BE2C (cell line): Measurements from ENCODE around the gene CTDNEP1.

Source experiments
- DNase-seq: peaks from one replicate; pipeline ENCODE4 v3.0.0-alpha.2; 2020
- H3K27me3 ChIP-seq: fragments of 250-450 bp; sonication (Bioruptor Pico); 2 replicates; pipeline ENCODE4 v1.5.1; 2020; ENCODE audit warnings: mild to moderate bottlenecking
- H3K36me3 ChIP-seq: fragments of 250-450 bp; sonication (Bioruptor Pico); 2 replicates; pipeline ENCODE4 v1.5.1; 2020; ENCODE audit warnings: mild to moderate bottlenecking
- H3K4me1 ChIP-seq: fragments of 250-450 bp; sonication (Bioruptor Pico); 2 replicates; pipeline ENCODE4 v1.5.1; 2020
- H3K4me3 ChIP-seq: 2 replicates; pipeline ENCODE4 v1.5.1; 2011; ENCODE audit warnings: low read depth, low read length
- H3K9me3 ChIP-seq: fragments of 250-450 bp; sonication (Bioruptor Pico); 2 replicates; pipeline ENCODE4 v1.5.1; 2020
- CTCF ChIP-seq: IDR thresholded peaks from 2 replicates; pipeline ENCODE4 v1.5.1; 2012; ENCODE audit warnings: mild to moderate bottlenecking, low read depth, low read length

Gene CTDNEP1

DNA sequence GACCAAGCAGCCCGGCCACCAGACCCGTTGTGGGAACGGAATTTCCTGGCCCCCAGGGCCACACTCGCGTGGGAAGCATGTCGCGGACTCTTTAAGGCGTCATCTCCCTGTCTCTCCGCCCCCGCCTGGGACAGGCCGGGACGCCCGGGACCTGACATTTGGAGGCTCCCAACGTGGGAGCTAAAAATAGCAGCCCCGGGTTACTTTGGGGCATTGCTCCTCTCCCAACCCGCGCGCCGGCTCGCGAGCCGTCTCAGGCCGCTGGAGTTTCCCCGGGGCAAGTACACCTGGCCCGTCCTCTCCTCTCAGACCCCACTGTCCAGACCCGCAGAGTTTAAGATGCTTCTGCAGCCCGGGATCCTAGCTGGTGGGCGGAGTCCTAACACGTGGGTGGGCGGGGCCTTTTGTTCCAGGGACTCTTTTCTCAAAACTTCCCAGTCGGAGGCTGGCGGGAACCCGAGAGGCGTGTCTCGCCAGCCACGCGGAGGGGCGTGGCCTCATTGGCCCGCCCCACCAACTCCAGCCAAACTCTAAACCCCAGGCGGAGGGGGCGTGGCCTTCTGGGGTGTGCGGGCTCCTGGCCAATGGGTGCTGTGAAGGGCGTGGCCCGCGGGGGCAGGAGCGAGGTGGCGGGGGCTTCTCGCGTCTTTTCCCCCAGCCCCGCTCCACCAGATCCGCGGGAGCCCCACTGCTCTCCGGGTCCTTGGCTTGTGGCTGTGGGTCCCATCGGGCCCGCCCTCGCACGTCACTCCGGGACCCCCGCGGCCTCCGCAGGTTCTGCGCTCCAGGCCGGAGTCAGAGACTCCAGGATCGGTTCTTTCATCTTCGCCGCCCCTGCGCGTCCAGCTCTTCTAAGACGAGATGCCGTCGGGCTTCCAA, 29.8 kb upstream of the CTDNEP1 start, which contains the start of gene SLC2A4:
SLC2A4 (plus strand) TSS at position 645 of the 879 bp plus-strand sequence; CDS start at position 862, 217 bp downstream.
- no peaks in the 10 kb centered on the region for H3K36me3 ChIP-seq
- no peak for TF ChIP-seq CTCF
- DNase-seq = peak; percentile 94
- no peaks in the 10 kb centered on the region for H3K4me1 ChIP-seq
- peak within 1 kb of the TSS; percentile 55 for H3K4me3 ChIP-seq
- H3K9me3 ChIP-seq = no peaks in the 10 kb centered on the region
- no peaks in the 10 kb centered on the region for H3K27me3 ChIP-seq

DNA sequence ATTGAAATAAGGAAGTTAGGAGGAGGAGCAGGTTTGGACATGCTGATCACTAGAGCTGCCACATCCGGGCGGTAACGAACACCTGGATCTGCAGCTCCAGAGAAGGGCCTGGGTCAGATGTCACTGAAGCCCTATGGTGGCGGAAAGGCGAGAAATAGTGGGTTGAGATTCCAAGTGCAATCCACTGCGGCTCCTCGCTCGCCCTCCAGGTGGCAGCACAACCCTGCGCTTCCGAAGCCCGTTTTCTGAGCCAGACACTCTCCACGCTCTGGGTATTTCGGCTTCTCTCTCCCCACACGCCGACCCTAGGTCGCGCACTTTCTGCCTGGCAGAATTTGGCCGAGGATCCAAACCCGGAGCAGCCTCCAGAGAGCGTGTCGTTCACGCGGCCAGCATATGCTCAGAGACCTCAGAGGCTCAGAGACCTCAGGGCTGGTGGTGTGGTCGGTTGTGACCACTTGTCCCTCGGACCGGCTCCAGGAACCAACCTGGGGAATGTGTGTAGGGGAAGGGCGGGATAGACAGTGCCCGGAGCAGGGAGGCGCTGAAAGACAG, 29.1 kb upstream of the CTDNEP1 start:
- Histone ChIP-seq H3K9me3 (no peaks in the 10 kb centered on the region), H3K4me1 (no peaks in the 10 kb centered on the region), H3K36me3 (no peaks in the 10 kb centered on the region), H3K4me3 (peak overlapping the region; percentile 45), H3K27me3 (no peaks in the 10 kb centered on the region)
- DNase-seq = peak; percentile 78
- TF ChIP-seq CTCF = peak; percentile 77

DNA sequence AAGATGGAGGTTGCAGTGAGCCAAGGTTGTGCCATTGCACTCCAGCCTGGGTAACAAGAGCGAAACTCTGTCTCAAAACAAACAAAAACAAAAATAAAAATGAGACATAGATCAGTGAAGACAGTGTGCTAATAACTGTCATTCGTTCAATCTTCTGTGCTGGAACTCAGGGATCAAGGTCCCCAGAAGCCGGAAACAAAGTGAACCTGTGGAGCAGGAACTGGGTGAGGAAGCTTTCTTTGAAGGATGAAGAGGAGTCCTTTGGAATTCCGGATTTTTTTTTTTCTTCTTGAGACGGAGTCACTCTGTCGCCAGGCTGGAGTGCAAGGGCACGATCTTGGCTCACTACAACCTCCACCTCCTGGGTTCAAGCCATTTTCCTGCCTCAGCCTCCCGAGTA, 27.9 kb upstream of the CTDNEP1 start:
- Histone ChIP-seq H3K9me3 (no peaks in the 10 kb centered on the region), H3K4me1 (no peaks in the 10 kb centered on the region), H3K4me3 (no peak overlapping the region), H3K27me3 (peaks cover 5% of the 10 kb centered on the region; the same call in 1 of the 2 replicates), H3K36me3 (no peaks in the 10 kb centered on the region)
- DNase-seq = no peak
- TF ChIP-seq CTCF = no peak

DNA sequence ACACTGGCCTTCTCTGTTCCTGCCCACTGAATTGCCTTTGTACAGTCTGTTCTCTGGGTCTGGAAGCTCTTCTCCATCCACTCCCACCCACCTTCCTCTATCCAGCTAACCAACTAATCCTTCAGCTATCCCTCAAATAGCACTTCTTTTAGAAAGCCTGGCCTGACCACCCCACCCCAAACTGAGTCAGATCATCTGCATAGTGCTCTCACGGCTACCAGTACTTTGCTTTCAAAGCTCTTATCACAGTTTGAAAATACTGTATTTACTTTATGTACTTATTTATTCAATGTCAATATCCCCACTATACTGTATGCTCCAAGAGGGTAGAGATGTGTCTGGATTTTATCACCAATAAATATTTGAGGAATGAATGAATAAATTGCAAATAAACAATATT, 15.2 kb upstream of the CTDNEP1 start:
- H3K9me3 ChIP-seq = no peaks in the 10 kb centered on the region
- no peaks in the 10 kb centered on the region for H3K36me3 ChIP-seq
- TF ChIP-seq CTCF = no peak
- DNase-seq = no peak
- H3K4me1 ChIP-seq = no peaks in the 10 kb centered on the region
- H3K27me3 ChIP-seq = peaks cover 5% of the 10 kb centered on the region; the same call in 1 of the 2 replicates
- no peak overlapping the region for H3K4me3 ChIP-seq

DNA sequence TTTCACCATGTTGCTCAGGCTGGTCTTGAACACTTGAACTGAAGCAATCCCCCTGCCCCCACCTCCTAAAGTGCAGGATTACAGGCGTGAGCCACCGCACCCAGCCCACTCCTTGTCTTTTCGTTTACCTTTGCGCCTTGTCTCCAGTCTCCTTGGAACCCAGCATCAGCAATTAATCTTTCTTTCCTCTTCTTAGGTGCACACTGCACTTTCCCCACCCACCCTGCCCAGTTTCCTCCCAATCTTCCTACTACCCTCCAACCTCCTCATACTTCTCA, 12.2 kb upstream of the CTDNEP1 start:
- Histone ChIP-seq H3K4me1 (no peaks in the 10 kb centered on the region), H3K27me3 (peaks cover 5% of the 10 kb centered on the region; the same call in 1 of the 2 replicates), H3K36me3 (no peaks in the 10 kb centered on the region), H3K9me3 (no peaks in the 10 kb centered on the region), H3K4me3 (no peak overlapping the region)
- no peak for TF ChIP-seq CTCF
- DNase-seq = no peak
